ENCODE measurements around the gene TNNI3K. TPM values are rescaled to one million over a fixed set of nuclear protein-coding genes. Genes with fewer than 3 reads are reported as not detected.

The TNNI3K gene
- total and polyA plus RNA-seq, 10 of the 15 experiments (the other 5 are each of a cell fraction or from before 2014, with no cell fraction given) = 0.14 to 1.6 (median 0.44) TPM; not detected in 4

- in situ Hi-C loops (cut with MboI) = no loop called here
- no peak overlapping the region for H2AFZ ChIP-seq (ENCODE audit: control insufficient read depth, low read depth, low read length)
- no peaks in the 10 kb centered on the region for H3K36me3 ChIP-seq (ENCODE audit: control insufficient read depth in 2 of 2, insufficient read depth in 2 of 2, low read length in 1 of 2)
- FAIRE-seq (no peak), DNase-seq (ENCODE audit: low read depth, low spot score) (no peak), ATAC-seq (no peak)
- no peaks in the 10 kb centered on the region for H3K79me2 ChIP-seq (ENCODE audit: control insufficient read depth, insufficient read depth, low read length)
- intact Hi-C loops (cut with micrococcal nuclease; ENCODE audit: unreplicated experiment) = loop anchor here (10.0 kb wide), 1 partner anchor 661 kb away; no protein-coding TSS in a partner anchor
- POLR2A ChIA-PET = no interaction called here
- SMC1A ChIA-PET (ENCODE audit: uncharacterized antibody, unreplicated experiment) = interaction anchor here (1.4 to 2.3 kb wide), 3 partner anchors 12 to 228 kb away, joined by 4 to 5 read pairs (median 4); no protein-coding TSS in a partner anchor
- no TSS peak for BruUV-seq (replicated peaks)
- H3K9me3 ChIP-seq (replicated peaks; ENCODE audit: control insufficient read depth, insufficient read depth, low read length) = no peaks in the 10 kb centered on the region
- no peaks in the 10 kb centered on the region for H3K4me1 ChIP-seq (ENCODE audit: control insufficient read depth, insufficient read depth, low read length)
- H3K27ac ChIP-seq (ENCODE audit: control insufficient read depth, insufficient read depth) = no peak overlapping the region
- no peak overlapping the region for H3K4me3 ChIP-seq
- no peak overlapping the region for H3K4me2 ChIP-seq (ENCODE audit: control insufficient read depth, insufficient read depth)
- CTCF ChIA-PET = interaction anchor here (1.4 to 7.1 kb wide), 2 partner anchors 184 to 666 kb away, joined by 3 to 61 read pairs; no protein-coding TSS in a partner anchor
- TF ChIP-seq CHD4 (IDR thresholded peaks at IDR 0.05) (no peak), MTA2 (IDR thresholded peaks at IDR 0.05; ENCODE audit: low read depth) (no peak), HDAC6 (IDR thresholded peaks at IDR 0.05; ENCODE audit: unreplicated experiment) (no peak), POLR2AphosphoS2 (IDR thresholded peaks at IDR 0.05; ENCODE audit: low read depth, low read length) (no peak), YY1 (IDR thresholded peaks at IDR 0.05; ENCODE audit: low read depth, low read length) (no peak), GATAD2B (conservative IDR thresholded peaks at IDR 0.05; ENCODE audit: low read depth) (no peak), SMAD1 (IDR thresholded peaks at IDR 0.05; ENCODE audit: low read depth, partially characterized antibody) (no peak)
- RAD21 ChIA-PET (ENCODE audit: unreplicated experiment) = interaction anchor here (0.9 kb wide), 1 partner anchor 227 kb away, joined by 4 read pairs; the partner anchor contains the start of genes CRYZ and TYW3
- no peaks in the 10 kb centered on the region for H3K27me3 ChIP-seq (replicated peaks in 1 of 2; ENCODE audit: control insufficient read depth in 2 of 2, insufficient read depth in 2 of 2, low read length in 1 of 2)
- H3K9ac ChIP-seq (ENCODE audit: control insufficient read depth, insufficient read depth, low read length) = no peak overlapping the region
- H4K20me1 ChIP-seq (ENCODE audit: control insufficient read depth, insufficient read depth) = no peaks in the 10 kb centered on the region
- 31% methylated on average over 8 of the region's 8 CpGs for WGBS (ENCODE audit: insufficient coverage, insufficient replicate concordance, low lambda C conversion rate, missing lambda C conversion rate)
These were observed 270.9 kb downstream of the TNNI3K start for GRCh38 chr1:74505928-74506710.

Data from GM12878 (cell line).